Esophagus muscularis mucosa (tissue), 4 donors: Measurements from ENCODE around the gene CHRNA3.

Experiments used
- EP300 ChIP-seq: sonication (generic); formaldehyde crosslinking; IDR thresholded peaks from one replicate; pipeline ENCODE4 v1.6.1; 2017; ENCODE audit warnings: antibody characterized with exemption
- POLR2A ChIP-seq: fragments of 450-650 bp; IDR thresholded peaks from one replicate; pipeline ENCODE4 v1.6.1; 2017; ENCODE audit warnings: antibody characterized with exemption, moderate library complexity, mild to moderate bottlenecking, low read depth
- POLR2AphosphoS5 ChIP-seq, 2 donors: sonication (generic); formaldehyde crosslinking; IDR thresholded peaks; one replicate each; pipeline ENCODE4 v1.6.1; 2017; ENCODE audit warnings: antibody characterized with exemption in 2 of 2
- TF ChIP-seq, protein P1 (sequence below), 3 experiments: fragments of 200-600 bp in 2 of 3; fragments of 450-650 bp in 1 of 3; sonication (generic) in 2 of 3; IDR thresholded peaks; one replicate each; pipeline ENCODE4 v1.5.1; 2017 to 2019; ENCODE audit warnings: antibody characterized with exemption in 3 of 3, mild to moderate bottlenecking in 2 of 3, moderate library complexity in 1 of 3

DNA sequence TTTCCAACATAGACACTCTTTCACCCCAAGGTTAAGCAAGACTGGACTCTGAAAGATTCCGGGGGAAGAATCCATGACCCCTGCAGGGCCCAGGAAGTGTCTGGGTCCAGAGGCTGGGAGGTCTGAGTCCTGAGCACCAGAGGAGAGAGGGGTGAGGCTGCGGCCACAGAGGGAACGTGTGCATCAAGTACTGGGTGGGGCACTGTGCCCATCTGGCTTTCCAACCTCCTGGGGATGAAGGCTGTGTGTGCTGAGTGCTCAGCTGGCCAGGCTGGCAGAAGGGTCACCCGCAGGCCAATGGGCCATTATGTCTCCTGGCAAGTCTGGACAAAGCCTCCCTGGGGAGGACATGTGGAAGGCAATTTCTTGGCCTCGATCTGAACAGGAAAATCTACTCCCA, 3.3 kb downstream of the CHRNA3 start:
- TF ChIP-seq, protein P1, sequence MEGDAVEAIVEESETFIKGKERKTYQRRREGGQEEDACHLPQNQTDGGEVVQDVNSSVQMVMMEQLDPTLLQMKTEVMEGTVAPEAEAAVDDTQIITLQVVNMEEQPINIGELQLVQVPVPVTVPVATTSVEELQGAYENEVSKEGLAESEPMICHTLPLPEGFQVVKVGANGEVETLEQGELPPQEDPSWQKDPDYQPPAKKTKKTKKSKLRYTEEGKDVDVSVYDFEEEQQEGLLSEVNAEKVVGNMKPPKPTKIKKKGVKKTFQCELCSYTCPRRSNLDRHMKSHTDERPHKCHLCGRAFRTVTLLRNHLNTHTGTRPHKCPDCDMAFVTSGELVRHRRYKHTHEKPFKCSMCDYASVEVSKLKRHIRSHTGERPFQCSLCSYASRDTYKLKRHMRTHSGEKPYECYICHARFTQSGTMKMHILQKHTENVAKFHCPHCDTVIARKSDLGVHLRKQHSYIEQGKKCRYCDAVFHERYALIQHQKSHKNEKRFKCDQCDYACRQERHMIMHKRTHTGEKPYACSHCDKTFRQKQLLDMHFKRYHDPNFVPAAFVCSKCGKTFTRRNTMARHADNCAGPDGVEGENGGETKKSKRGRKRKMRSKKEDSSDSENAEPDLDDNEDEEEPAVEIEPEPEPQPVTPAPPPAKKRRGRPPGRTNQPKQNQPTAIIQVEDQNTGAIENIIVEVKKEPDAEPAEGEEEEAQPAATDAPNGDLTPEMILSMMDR (IDR thresholded peaks at IDR 0.05) = no peak
- TF ChIP-seq EP300 (no peak), POLR2A (no peak), POLR2AphosphoS5 (IDR thresholded peaks at IDR 0.05) (no peak)
